GM19328 (cell line): ENCODE data around the gene OTOP3.

Experiments used
- ATAC-seq: cut with Tn5 transposase; IDR thresholded peaks from one replicate; pipeline ENCODE4 v1.9.1; 2021; ENCODE audit warnings: mild to moderate bottlenecking, moderate library complexity; ENCODE audit not compliant: unreplicated experiment

OTOP3 gene

DNA sequence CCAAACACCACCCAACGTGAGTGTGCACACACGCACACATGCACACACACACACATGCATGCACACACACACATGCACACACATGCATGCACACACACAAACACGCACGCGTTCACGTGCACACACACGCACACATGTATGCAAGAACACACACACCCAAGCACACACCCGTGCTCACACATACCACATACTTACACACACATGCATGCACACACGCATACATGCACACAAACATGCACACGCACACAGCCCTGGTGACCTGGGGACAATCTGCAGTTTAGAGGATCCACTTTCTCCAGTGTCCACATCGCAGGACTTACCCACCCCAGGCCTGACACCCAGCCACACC, 18.9 kb upstream of the OTOP3 start:
- ATAC-seq, result no peak

- no peak for ATAC-seq
Measured at GRCh38 chr17:74917430-74917829, 18.3 kb upstream of the OTOP3 start.

DNA sequence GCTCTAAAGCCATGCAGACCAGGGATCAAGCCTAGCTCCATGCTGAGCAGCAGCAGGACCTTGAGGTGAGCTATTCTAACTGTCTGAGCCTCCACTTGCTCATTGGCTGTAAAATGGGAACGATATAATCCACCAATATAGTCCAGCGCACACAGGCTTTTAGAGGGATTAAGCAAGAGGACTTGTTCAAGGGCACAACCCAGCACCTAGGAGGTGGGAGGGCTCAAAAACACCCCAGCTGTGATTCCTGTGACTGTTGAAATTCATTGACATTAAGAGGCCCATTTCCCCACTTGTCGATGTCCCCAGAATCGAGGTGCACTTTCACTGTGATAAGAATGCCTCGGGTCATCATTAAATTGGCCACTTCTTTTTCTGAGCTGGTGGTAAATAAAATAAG, 16.8 kb upstream of the OTOP3 start:
- no peak for ATAC-seq

DNA sequence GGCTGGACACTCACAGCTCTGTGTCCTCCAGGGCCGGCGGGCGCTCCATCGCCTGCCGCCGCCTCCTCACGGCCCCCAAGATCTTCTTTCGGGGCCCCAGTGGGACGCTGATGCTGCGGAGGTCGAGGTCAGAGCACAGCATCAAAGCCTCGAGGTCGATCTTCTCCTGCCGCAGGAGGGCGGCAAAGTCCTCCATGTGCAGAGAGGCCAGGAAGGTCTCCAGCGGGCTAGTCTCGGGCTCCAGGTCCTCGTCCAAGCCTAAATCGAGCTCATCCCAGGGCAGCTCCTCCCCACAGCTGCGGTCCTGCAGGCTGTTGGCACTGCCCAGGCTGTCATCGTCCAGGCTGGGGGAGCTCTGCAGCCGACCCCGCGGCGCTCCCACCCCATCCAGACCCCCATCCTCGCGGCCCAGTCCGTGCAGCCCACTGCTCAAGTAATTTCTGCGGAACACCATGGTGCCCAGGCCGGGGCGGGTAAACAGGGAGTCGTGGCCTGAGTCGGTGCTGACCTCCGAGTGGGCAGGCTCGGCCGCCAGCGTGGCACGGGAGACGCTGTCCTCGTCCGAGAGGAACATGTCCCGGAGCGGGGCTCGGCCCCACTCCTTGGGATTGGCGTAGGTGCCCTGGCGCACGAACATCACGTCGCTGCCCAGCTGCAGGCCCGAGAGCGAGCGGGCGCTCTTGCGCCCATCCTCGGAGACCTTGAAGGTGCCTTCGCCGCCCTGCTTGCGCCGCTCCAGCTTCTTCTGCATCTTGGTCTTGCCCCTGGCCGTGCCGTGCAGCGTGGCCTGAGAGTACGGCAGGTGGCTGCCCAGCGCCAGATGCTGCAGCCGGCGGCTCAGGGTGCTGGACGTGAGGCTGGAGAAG, 16.0 kb upstream of the OTOP3 start:
- no peak for ATAC-seq

GRCh38 chr17:74920306-74920620, 15.4 kb upstream of the OTOP3 start:
- ATAC-seq, result no peak

GRCh38 chr17:74920642-74921025, 15.1 kb upstream of the OTOP3 start:
- ATAC-seq, result no peak

GRCh38 chr17:74921026-74921681, 14.5 kb upstream of the OTOP3 start:
- ATAC-seq, result no peak

DNA sequence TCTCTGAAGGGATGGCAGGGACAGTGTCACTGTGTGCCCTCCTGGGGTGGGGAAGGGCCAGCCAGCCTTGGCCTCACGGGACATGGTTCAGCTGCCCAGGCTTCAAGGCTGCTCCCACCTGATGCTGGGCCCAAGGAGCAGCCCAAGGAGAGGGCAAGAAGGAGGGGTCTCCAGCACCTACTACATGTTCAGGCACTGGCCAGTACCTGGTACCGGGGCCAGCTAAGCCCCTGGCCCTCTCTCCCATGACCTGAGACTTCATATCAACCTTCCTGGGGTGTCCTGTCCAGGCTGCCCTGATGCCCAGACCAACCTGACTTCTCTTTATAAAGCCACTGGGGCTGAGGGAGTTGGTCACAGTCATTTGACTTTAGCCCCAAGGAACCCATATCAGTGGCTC, 13.9 kb upstream of the OTOP3 start:
- ATAC-seq, result no peak

DNA sequence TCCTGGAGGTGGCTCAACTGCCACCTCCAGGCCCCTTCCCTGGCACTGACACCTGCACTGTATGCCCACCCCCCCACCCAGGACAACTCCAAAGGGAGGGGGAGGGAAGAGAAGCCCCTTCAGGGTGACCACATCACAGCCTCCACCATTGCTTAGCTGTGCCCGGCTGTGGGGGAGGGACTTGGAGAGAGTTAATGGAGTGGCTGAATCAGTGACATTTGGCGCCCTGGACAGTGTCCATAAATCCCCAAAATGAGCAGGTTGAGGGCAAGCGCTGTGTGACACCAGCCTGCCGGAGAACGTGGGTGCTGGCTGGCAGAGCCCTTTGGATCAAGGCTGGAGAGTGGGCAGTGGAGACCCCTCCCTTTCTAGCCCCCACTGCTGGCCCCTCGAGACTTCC, 13.5 kb upstream of the OTOP3 start:
- no peak for ATAC-seq

DNA sequence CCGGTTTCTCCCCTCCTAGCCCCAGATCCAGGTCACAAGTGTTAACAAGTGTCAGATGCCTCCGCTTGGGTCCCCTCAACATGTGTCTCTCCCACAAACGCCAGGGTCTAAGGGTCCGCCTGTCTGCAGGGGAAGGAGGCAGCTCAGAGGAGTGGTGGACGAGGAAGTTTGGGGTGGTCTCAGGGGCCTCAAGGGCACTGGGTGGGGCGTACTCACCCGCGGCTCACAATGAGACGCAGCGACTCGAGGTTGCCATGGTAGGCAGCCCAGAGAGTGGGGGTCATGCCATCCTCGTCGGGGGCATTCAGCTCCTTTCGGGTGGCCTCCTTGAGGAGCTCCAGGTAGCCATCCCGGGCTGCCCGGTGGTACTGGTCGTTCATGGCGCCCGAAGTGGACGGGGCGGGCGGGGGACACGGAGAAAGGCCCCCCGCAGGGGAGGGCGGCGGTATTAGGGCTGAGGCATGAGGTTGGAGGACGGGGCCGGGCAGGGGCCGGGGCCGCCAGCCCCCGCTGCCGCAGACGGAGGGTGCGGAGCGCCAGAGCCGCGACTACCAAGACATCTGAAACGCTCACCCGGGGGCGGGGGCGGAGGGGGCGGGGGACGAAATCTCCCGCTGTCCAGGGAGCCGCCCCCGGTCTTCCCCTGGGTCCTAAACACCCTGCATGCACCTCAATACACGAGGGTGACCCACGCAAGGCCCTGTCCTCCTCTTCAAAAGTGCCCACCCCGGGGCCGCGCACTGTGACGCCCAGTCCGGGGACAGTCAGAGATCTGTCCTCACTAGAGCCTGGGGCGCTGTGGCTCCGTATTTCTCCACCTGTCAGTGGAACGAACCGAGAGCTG, 12.8 kb upstream of the OTOP3 start, which contains the start of gene USH1G:
Gene USH1G (minus strand): TSS at position 562 of the 844 bp plus-strand sequence. CDS start 182 bp downstream, at position 380.
- no peak for ATAC-seq

DNA sequence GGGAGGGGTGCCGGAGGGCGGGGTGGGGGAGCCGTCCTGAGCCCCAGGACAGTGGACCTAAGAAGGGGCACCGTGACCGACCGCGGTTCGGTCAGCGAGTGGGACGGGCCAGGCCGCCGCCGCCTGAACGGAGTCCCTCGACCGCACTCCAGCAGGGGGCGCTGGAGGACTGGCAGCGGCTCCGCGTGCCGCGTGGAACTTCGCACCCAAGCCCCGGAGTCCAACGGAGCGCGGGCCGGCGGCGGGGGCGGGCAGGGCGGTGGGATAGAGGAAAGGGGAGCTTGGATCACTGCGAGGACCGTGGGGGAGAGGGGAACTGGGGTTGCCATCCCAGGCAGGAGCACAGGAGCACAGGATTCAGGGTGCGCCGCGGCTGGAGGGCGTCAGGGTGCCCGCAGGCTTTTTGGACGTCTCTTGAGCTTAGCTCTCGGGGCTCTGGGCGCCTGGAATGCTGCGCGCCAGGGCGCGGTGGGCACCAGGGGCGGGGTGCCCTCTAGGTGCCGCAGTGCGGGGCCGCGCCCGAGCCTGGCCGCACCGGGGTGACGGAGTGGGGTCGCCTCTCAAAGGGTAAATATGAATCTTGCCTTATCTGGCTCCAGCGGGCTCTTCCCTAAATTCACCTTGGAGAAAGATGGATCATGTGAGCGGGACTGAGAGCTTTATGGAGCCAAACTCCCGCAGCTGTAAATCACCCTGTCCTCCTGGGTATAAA, 12.0 kb upstream of the OTOP3 start:
- no peak for ATAC-seq

GRCh38 chr17:74924250-74924948, 11.3 kb upstream of the OTOP3 start, which contains the start of gene OTOP2:
Gene OTOP2 (plus strand): TSS chr17:74924273. CDS start chr17:74924633, 360 bp downstream.
- no peak for ATAC-seq

- ATAC-seq, result no peak
Measured at GRCh38 chr17:74925242-74925641, 10.5 kb upstream of the OTOP3 start.

DNA sequence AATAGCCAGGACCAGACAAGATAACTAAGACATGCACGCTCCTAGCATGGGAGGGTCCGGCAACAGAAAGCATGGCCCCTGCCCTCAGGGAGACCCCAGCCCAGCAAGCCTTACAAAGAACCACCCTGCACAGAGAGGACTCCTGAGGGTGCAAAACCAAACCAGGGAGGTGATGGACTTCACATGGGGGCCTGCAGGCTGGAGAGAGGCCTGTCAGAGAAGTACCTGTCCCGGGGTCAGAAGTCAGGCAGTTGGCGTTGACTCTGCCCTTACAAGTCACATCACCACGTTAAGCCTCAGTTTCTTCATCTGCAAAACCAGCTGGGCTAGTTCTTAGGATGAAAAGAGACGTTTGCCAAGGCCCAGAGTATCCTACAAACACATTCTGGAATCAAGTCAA, 6.9 kb upstream of the OTOP3 start:
- ATAC-seq, result no peak

GRCh38 chr17:74930535-74931036, 5.1 kb upstream of the OTOP3 start:
- ATAC-seq, result no peak

DNA sequence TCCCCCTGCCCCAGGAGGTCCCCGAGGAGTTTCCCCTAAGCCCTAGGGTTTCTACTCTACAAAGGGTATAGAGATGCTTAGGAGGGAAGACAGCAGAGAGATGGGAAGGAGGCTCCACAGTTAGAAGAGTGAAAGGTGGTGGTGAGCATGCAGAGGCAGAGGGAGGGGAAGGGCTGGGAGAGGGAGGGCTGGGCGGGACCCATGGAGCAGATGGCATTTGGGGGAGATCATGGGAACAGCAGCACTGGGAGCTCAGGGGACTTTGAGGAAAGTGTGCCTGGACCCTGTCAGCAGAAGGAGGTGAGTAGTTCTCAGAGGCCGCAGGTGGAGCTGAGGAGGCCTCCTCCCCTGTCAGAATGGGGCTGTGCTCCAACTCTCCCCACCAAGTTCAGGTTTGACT, 650 bp upstream of the OTOP3 start:
- ATAC-seq, result no peak

GRCh38 chr17:74936470-74936799, 737 bp downstream of the OTOP3 start:
- ATAC-seq, result no peak

GRCh38 chr17:74937064-74938051, 1.7 kb downstream of the OTOP3 start:
- ATAC-seq, result no peak
